H1 (cell line): ENCODE results near the gene FAAH2. TPM values are rescaled to one million over a fixed set of nuclear protein-coding genes. Genes with fewer than 3 reads are reported as not detected.

Experiments used
- CTCF ChIA-PET: fragments of 300-600 bp; sonication (Branson Sonifier 250); formaldehyde crosslinking; loops from one replicate; lab custom pipeline; 2021; ENCODE audit not compliant: partially characterized antibody; lab: Charles Lee
- POLR2A ChIA-PET: fragments of 300-600 bp; sonication (Branson Sonifier 250); formaldehyde crosslinking; loops from one replicate; lab custom pipeline; 2021; ENCODE audit warnings: inconsistent platforms; ENCODE audit not compliant: partially characterized antibody; lab: Charles Lee
- DNase-seq, 2 experiments: peaks; one replicate each; pipeline versions ENCODE4 v3.0.0 to v3.0.0-alpha.2; 2010 to 2022; ENCODE audit warnings: low spot score in 2 of 2, low read depth in 1 of 2, mixed read lengths in 1 of 2
- FAIRE-seq: peaks from 2 replicates; lab custom pipeline; 2011; peaks lifted over from hg19 to GRCh38; lab: Jason Lieb, UNC
- H2AFZ ChIP-seq: 2 replicates; pipeline ENCODE4 v1.8.1; 2012; ENCODE audit warnings: low read length, inconsistent platforms
- H2AK5ac ChIP-seq: 2 replicates; pipeline ENCODE4 v1.6.1; 2013; ENCODE audit warnings: low read depth, low read length
- H2BK120ac ChIP-seq: replicated peaks from 2 replicates; pipeline ENCODE3; 2013; ENCODE audit warnings: low read depth, low read length, inconsistent platforms
- H2BK12ac ChIP-seq: 2 replicates; pipeline ENCODE4 v1.6.1; 2013; ENCODE audit warnings: low read depth, low read length
- H2BK15ac ChIP-seq: 2 replicates; pipeline ENCODE4 v1.6.1; 2013; ENCODE audit warnings: low read length
- H2BK20ac ChIP-seq: 2 replicates; pipeline ENCODE4 v1.6.1; 2013; ENCODE audit warnings: low read length
- H2BK5ac ChIP-seq: 2 replicates; pipeline ENCODE4 v1.6.1; 2013; ENCODE audit warnings: low read depth, low read length
- H3K14ac ChIP-seq: 2 replicates; pipeline ENCODE4 v1.6.1; 2013; ENCODE audit warnings: inconsistent platforms; ENCODE audit not compliant: insufficient read length
- H3K18ac ChIP-seq: 2 replicates; pipeline ENCODE4 v1.6.1; 2013; ENCODE audit warnings: low read length; ENCODE audit errors: extremely low read depth
- H3K23ac ChIP-seq: 2 replicates; pipeline ENCODE4 v1.6.1; 2013; ENCODE audit warnings: inconsistent platforms; ENCODE audit not compliant: insufficient read length
- H3K23me2 ChIP-seq: 2 replicates; pipeline ENCODE4 v1.6.1; 2013; ENCODE audit warnings: low read depth, low read length
- H3K27ac ChIP-seq: 2 replicates; pipeline ENCODE4 v1.6.1; 2011; ENCODE audit warnings: low read depth, low read length, inconsistent platforms
- H3K27me3 ChIP-seq, 4 experiments: replicated peaks in 1 of 4; 1 replicate in 1 of 4; 2 replicates in 3 of 4; pipeline versions ENCODE4 v1.6.1 to v1.8.1; 2011 to 2013; ENCODE audit warnings: low read length in 3 of 4, mild to moderate bottlenecking in 3 of 4, inconsistent platforms in 2 of 4, mixed read lengths in 2 of 4, moderate library complexity in 1 of 4; ENCODE audit not compliant: control insufficient read depth in 3 of 4, insufficient read depth in 3 of 4; ENCODE audit errors: extremely low read depth in 1 of 4
- H3K36me3 ChIP-seq, 4 experiments: 2 replicates each; pipeline versions ENCODE4 v1.6.1 to v1.8.1; 2011 to 2013; ENCODE audit warnings: mild to moderate bottlenecking in 4 of 4, low read length in 3 of 4, moderate library complexity in 2 of 4, control low read depth in 1 of 4, inconsistent platforms in 1 of 4; ENCODE audit not compliant: insufficient read depth in 4 of 4, control insufficient read depth in 2 of 4
- H3K4ac ChIP-seq: replicated peaks from 2 replicates; pipeline ENCODE3; 2013; ENCODE audit warnings: low read length, low read depth, mixed read lengths, inconsistent platforms; ENCODE audit not compliant: insufficient read length
- H3K4me1 ChIP-seq, 4 experiments: replicated peaks in 1 of 4; 1 replicate in 1 of 4; 2 replicates in 3 of 4; pipeline versions ENCODE4 v1.6.1 to v1.8.1; 2011 to 2013; ENCODE audit warnings: low read length in 3 of 4, inconsistent platforms in 2 of 4, mixed read lengths in 1 of 4; ENCODE audit not compliant: insufficient read depth in 4 of 4, control insufficient read depth in 3 of 4
- H3K4me2 ChIP-seq, 2 experiments: 2 replicates each; pipeline versions ENCODE4 v1.6.1 to v1.8.1; 2011 to 2013; ENCODE audit warnings: low read depth in 2 of 2, low read length in 2 of 2, control low read depth in 1 of 2, inconsistent platforms in 1 of 2, mild to moderate bottlenecking in 1 of 2; ENCODE audit not compliant: insufficient read depth in 1 of 2
- H3K4me3 ChIP-seq, 4 experiments: fragments of 200-600, 300-600 bp in 1 of 4; sonication (generic), shearing (Covaris generic), sonication (Bioruptor Twin) in 1 of 4; 2 replicates each; pipeline versions ENCODE4 v1.5.1 to v1.8.1; 2011 to 2016; ENCODE audit warnings: low read length in 4 of 4, low read depth in 3 of 4, control low read depth in 2 of 4, inconsistent platforms in 2 of 4, mild to moderate bottlenecking in 2 of 4, mixed read lengths in 1 of 4, moderate library complexity in 1 of 4; ENCODE audit not compliant: insufficient read depth in 2 of 4; ENCODE audit errors: extremely low read depth in 1 of 4
- H3K56ac ChIP-seq: replicated peaks from 2 replicates; pipeline ENCODE3; 2013; ENCODE audit warnings: low read depth, mild to moderate bottlenecking, mixed read lengths, low read length, inconsistent platforms; ENCODE audit not compliant: insufficient read length
- H3K79me1 ChIP-seq: 2 replicates; pipeline ENCODE4 v1.6.1; 2013; ENCODE audit warnings: low read depth, low read length, control low read depth
- H3K79me2 ChIP-seq, 2 experiments: 2 replicates each; pipeline versions ENCODE4 v1.6.1 to v1.8.1; 2012 to 2013; ENCODE audit warnings: low read length in 2 of 2, mild to moderate bottlenecking in 2 of 2, inconsistent platforms in 1 of 2; ENCODE audit not compliant: insufficient read depth in 2 of 2, control insufficient read depth in 1 of 2
- H3K9ac ChIP-seq, 4 experiments: replicated peaks in 1 of 4; 1 replicate in 1 of 4; 2 replicates in 3 of 4; pipeline versions ENCODE4 v1.6.1 to v1.8.1; 2011 to 2013; ENCODE audit warnings: low read depth in 3 of 4, low read length in 3 of 4, control low read depth in 2 of 4, mild to moderate bottlenecking in 2 of 4, moderate library complexity in 2 of 4, inconsistent platforms in 1 of 4; ENCODE audit errors: extremely low read depth in 1 of 4
- H3K9me3 ChIP-seq, 2 experiments: 2 replicates each; pipeline versions ENCODE4 v1.6.1 to v1.8.1; 2012 to 2013; ENCODE audit warnings: mild to moderate bottlenecking in 2 of 2, moderate library complexity in 2 of 2, control low read depth in 1 of 2, inconsistent platforms in 1 of 2, low read depth in 1 of 2, low read length in 1 of 2, mixed read lengths in 1 of 2; ENCODE audit not compliant: insufficient read depth in 2 of 2
- H4K20me1 ChIP-seq, 2 experiments: replicated peaks in 1 of 2; 2 replicates each; pipeline versions ENCODE3 to v1.8.1; 2011 to 2013; ENCODE audit warnings: inconsistent platforms in 2 of 2, low read length in 2 of 2, mild to moderate bottlenecking in 1 of 2; ENCODE audit not compliant: insufficient read depth in 2 of 2, control insufficient read depth in 1 of 2
- H4K5ac ChIP-seq: 2 replicates; pipeline ENCODE4 v1.6.1; 2013; ENCODE audit warnings: low read length, low read depth, mixed read lengths, inconsistent platforms; ENCODE audit not compliant: insufficient read length
- H4K8ac ChIP-seq: 2 replicates; pipeline ENCODE4 v1.8.0; 2013; ENCODE audit warnings: mild to moderate bottlenecking, moderate library complexity, low read length, inconsistent platforms; ENCODE audit not compliant: insufficient read depth; ENCODE audit errors: extremely low read depth
- H4K91ac ChIP-seq: replicated peaks from 2 replicates; pipeline ENCODE3; 2013; ENCODE audit warnings: low read length, mixed read lengths, inconsistent platforms; ENCODE audit not compliant: insufficient read length
- ATF2 ChIP-seq: IDR thresholded peaks from 2 replicates; pipeline ENCODE4 v1.6.1; 2012; ENCODE audit warnings: low read length, inconsistent platforms
- EZH2 ChIP-seq: fragments of 200-600 bp; sonication (generic); IDR thresholded peaks from 2 replicates; pipeline ENCODE4 v1.7.1; 2012; ENCODE audit warnings: low read depth, mild to moderate bottlenecking, moderate library complexity, low read length, inconsistent platforms; ENCODE audit not compliant: severe bottlenecking
- HDAC2 ChIP-seq, 2 experiments: fragments of 300-600 bp in 1 of 2; sonication (generic) in 1 of 2; IDR thresholded peaks; 2 replicates each; pipeline ENCODE4 v1.6.1; 2011 to 2012; ENCODE audit warnings: low read depth in 2 of 2, low read length in 2 of 2, mild to moderate bottlenecking in 2 of 2, moderate library complexity in 2 of 2, borderline replicate concordance in 1 of 2, inconsistent platforms in 1 of 2
- KDM4A ChIP-seq: IDR thresholded peaks from one replicate; pipeline ENCODE4 v1.7.1; 2012; ENCODE audit warnings: low read depth, mild to moderate bottlenecking, moderate library complexity, low read length, inconsistent platforms; ENCODE audit not compliant: severe bottlenecking
- MAFK ChIP-seq: IDR thresholded peaks from 2 replicates; pipeline ENCODE4 v1.6.1; 2012; ENCODE audit warnings: low read depth, mild to moderate bottlenecking, improper control_type of control experiment, low read length
- POLR2AphosphoS5 ChIP-seq: IDR thresholded peaks from 2 replicates; pipeline ENCODE4 v1.6.1; 2011; ENCODE audit warnings: low read depth, low read length
- RBBP5 ChIP-seq: IDR thresholded peaks from 2 replicates; pipeline ENCODE4 v1.7.1; 2012; ENCODE audit warnings: low read depth, mild to moderate bottlenecking, inconsistent platforms, low read length, moderate library complexity, borderline replicate concordance
- RXRA ChIP-seq: IDR thresholded peaks from 2 replicates; pipeline ENCODE4 v1.6.1; 2011; ENCODE audit warnings: low read depth, mild to moderate bottlenecking, low read length, moderate library complexity; ENCODE audit not compliant: insufficient read depth
- SIX5 ChIP-seq: IDR thresholded peaks from 2 replicates; pipeline ENCODE4 v1.6.1; 2011; ENCODE audit warnings: mild to moderate bottlenecking, low read depth, low read length
- SP2 ChIP-seq: IDR thresholded peaks from 2 replicates; pipeline ENCODE4 v1.6.1; 2012; ENCODE audit warnings: mild to moderate bottlenecking, low read length, inconsistent platforms
- SP4 ChIP-seq: IDR thresholded peaks from 2 replicates; pipeline ENCODE4 v1.6.1; 2012; ENCODE audit warnings: low read length, inconsistent platforms
- TCF12 ChIP-seq: IDR thresholded peaks from 2 replicates; pipeline ENCODE4 v1.6.1; 2011; ENCODE audit warnings: low read depth, mild to moderate bottlenecking, low read length
- TEAD4 ChIP-seq: IDR thresholded peaks from 2 replicates; pipeline ENCODE4 v1.6.1; 2012; ENCODE audit warnings: low read depth, low read length, inconsistent platforms, mixed read lengths
- ZNF274 ChIP-seq: IDR thresholded peaks from 2 replicates; pipeline ENCODE4 v1.7.0; 2012; ENCODE audit warnings: low read length, borderline replicate concordance; ENCODE audit errors: extremely low read depth
- WGBS, 2 experiments: shearing (Covaris generic) in 1 of 2; methylation state at CpG; one replicate each; pipeline versions ENCODE4 v1.1.6 to v1.1.7; 2013 to 2015; ENCODE audit warnings: low lambda C conversion rate in 2 of 2, mixed read lengths in 2 of 2, inconsistent platforms in 1 of 2, low coverage in 1 of 2, missing lambda C conversion rate in 1 of 2; ENCODE audit not compliant: insufficient replicate concordance in 2 of 2, insufficient coverage in 1 of 2, insufficient read length in 1 of 2; ENCODE audit errors: extremely low coverage in 1 of 2, missing lambda C conversion rate in 1 of 2; 5-methylcytosine and 5-hydroxymethylcytosine counted together
- polyA plus RNA-seq, 7 experiments: library from polyadenylated mRNA; depleted of rRNA in 3 of 7; stranded (reverse) in 5 of 7; unstranded in 2 of 7; fragments of >200 nt in 5 of 7; fragments of 200-250 nt in 2 of 7; gene quantifications; 1 replicate in 5 of 7; 2 replicates in 1 of 7; 4 replicates in 1 of 7; pipeline versions ENCODE4 v1.2.1 to v1.2.3, GENCODE V29; 2011 to 2013; ENCODE audit warnings: missing spikeins in 2 of 7, mixed read lengths in 2 of 7
- total RNA-seq: library from RNA; stranded (reverse); fragmentation: NEBNext Ultra II Directional; extraction: Animal tissue kit (Norgen Biotek cat#: 25700); gene quantifications from 2 replicates; pipeline ENCODE4 v1.2.1, GENCODE V29; 2021

The FAAH2 gene
- total and polyA plus RNA-seq, 2 of the 8 experiments (the other 6 are each of a cell fraction or from before 2014, with no cell fraction given): 3.6 to 4.4 TPM

- Histone ChIP-seq H4K5ac (no peak overlapping the region), H2BK5ac (no peak overlapping the region), H3K23ac (no peak overlapping the region), H3K27me3 (no peaks in the 10 kb centered on the region), H2BK120ac (no peak overlapping the region), H3K79me1 (no peaks in the 10 kb centered on the region), H2BK15ac (no peak overlapping the region), H3K9me3 (no peaks in the 10 kb centered on the region), H4K20me1 (no peaks in the 10 kb centered on the region), H2BK20ac (no peak overlapping the region), H3K4me3 (no peak overlapping the region), H3K27ac (no peak overlapping the region), H2AK5ac (no peak overlapping the region), H3K9ac (no peak overlapping the region), H3K4me1 (no peaks in the 10 kb centered on the region; a peak in 1 of 7 replicates), H2BK12ac (no peak overlapping the region), H3K36me3 (no peaks in the 10 kb centered on the region), H4K91ac (no peak overlapping the region), H3K56ac (no peak overlapping the region), H3K79me2 (no peaks in the 10 kb centered on the region), H2AFZ (no peak overlapping the region), H3K4me2 (no peak overlapping the region), H4K8ac (no peak overlapping the region), H3K18ac (no peak overlapping the region), H3K14ac (no peak overlapping the region), H3K4ac (no peak overlapping the region), H3K23me2 (no peaks in the 10 kb centered on the region)
- WGBS, 2 experiments: 60% methylated on average over 1 of the region's 1 CpG; no CpG with 5 or more reads in 1 of the 2 experiments
- FAIRE-seq: no peak
- ChIA-PET CTCF (no interaction called here), POLR2A (no interaction called here)
- no peak for DNase-seq
- no peak for TF ChIP-seq EZH2
- no peak for TF ChIP-seq ZNF274
- no peak for TF ChIP-seq SP4
- no peak for TF ChIP-seq TCF12
- no peak for TF ChIP-seq HDAC2 (IDR thresholded peaks at IDR 0.05; ENCODE audit: borderline replicate concordance in 1 of 2, low read depth in 2 of 2, low read length in 2 of 2)
- TF ChIP-seq ATF2: no peak
- TF ChIP-seq SP2: no peak
- no peak for TF ChIP-seq RBBP5
- TF ChIP-seq KDM4A: no peak
- TF ChIP-seq MAFK: no peak
- TF ChIP-seq TEAD4: no peak
- no peak for TF ChIP-seq RXRA
- TF ChIP-seq SIX5: no peak
- TF ChIP-seq POLR2AphosphoS5: no peak
Measured at GRCh38 chrX:57364145-57364544, 77.6 kb downstream of the FAAH2 start.
